Measurements from ENCODE around the gene NPAP1. TPM values are rescaled to one million over a fixed set of nuclear protein-coding genes. Genes with fewer than 3 reads are reported as not detected.
"Not testable (repeated sequence)": the region's sequence is repeated elsewhere in the genome, so short reads cannot be mapped to it uniquely, and the experiment has no call there.

The NPAP1 gene
- under 1 TPM in 1 of 3 donors, not detected in 2; 0.03 TPM for polyA plus RNA-seq

DNA sequence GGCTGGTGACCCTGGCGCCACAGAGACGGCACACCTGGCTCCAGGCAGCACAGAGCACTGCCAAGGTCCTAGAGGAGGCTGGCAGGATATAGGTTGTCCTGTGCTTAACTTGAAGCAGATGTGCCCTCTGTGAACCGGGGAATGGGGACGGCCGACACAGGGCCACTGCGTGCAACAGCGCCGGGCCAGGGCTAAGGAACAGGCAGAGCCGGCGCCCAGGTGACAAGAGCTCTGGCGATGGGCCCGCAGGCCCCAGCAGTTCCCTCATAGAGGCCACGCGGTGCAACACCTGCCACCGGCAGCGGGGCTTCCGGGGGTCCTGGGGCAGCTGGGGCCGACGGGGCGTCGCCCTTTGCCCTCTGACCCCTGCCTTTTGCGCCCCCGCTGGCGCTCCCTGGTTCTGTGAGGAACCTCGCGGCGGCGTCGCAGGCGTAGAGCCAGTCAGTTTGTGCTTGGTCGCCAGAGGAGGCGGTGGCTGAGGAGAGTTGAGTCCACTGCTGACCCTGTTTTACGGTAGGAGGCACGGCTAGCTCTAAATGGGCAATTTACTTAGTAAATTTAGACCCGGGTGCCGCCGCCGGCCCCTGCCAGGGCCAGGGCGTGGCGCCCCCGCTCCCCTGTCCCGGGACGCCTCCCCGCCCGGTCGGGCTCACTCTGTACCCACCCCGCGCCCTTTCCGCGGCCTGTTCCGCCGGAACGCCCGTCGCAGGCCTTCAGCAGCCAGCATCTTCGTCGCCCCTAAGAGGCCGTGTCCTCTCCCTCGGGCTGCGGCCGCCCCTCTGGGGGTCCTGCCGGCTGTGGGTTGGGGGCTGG is at the start of gene NPAP1:
NPAP1 (plus strand) TSS at position 444 of the 813 bp plus-strand sequence; CDS start at position 537, 93 bp downstream.
- 87 to 92% (median 89%) methylated on average over 53 to 62 of the region's 62 CpGs for WGBS, 3 donors
- no peak within 1 kb of the TSS for H3K27ac ChIP-seq (ENCODE audit: low read depth, low read length)

GRCh38 chr15:24627443-24627842 is 48.1 kb upstream of the NPAP1 start:
- H3K27ac ChIP-seq (ENCODE audit: low read depth, low read length) = no peak overlapping the region
- 53 to 59% (median 57%) methylated on average over 3 of the region's 3 CpGs for WGBS, 3 donors

GRCh38 chr15:24633082-24633481 is 42.5 kb upstream of the NPAP1 start:
- H3K27ac ChIP-seq (ENCODE audit: low read depth, low read length) = no peak overlapping the region
- WGBS, 3 donors = 82 to 89% (median 89%) methylated on average over 4 of the region's 4 CpGs

DNA sequence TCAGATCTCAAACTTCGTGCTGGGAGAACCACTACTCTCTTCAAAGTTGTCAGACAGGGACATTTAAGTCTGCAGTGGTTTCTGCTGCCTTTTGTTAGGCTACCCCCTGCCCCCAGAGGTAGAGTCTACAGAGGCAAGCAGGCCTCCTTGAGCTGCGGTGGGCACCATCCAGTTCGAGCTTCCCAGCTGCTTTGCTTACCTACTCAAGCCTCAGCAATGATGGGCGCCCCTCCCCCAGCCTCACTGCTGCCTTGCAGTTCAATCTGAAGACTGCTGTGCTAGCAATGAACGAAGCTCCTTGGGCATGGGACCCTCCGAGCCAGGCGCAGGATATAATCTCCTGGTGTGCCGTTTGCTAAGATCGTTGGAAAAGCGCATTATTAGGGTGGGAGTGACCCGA is 36.2 kb upstream of the NPAP1 start:
- H3K27ac ChIP-seq (ENCODE audit: low read depth, low read length) = not testable (repeated sequence)
- WGBS, 3 donors = 79 to 85% (median 82%) methylated on average over 11 of the region's 11 CpGs

DNA sequence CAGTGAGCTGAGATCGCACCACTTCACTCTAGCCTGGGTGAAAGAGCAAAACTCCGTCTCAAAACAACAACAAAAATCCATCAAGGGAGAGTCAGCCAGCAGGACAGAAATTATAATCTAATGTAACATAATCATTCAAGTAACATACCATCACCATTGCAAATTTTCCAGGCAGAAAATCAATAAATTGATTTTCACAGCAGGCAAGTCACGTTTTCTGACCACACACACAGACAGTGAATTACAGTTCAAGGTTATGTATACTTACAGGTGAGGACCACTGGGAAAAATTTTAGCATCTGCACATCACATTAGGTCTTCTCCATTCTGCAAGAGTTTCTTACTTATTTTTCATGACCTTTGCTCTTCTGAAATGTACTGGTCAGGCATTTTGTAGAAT is 29.9 kb upstream of the NPAP1 start:
- H3K27ac ChIP-seq (ENCODE audit: low read depth, low read length) = no peak overlapping the region
- 51 to 72% (median 70%) methylated on average over 3 of the region's 3 CpGs for WGBS, 3 donors

- WGBS, 3 donors = 58 to 61% (median 58%) methylated on average over 7 of the region's 7 CpGs
- no peak overlapping the region for H3K27ac ChIP-seq (ENCODE audit: low read depth, low read length)
Observed at GRCh38 chr15:24659622-24660021, 16.0 kb upstream of the NPAP1 start.

GRCh38 chr15:24662991-24663390 is 12.6 kb upstream of the NPAP1 start:
- no peak overlapping the region for H3K27ac ChIP-seq (ENCODE audit: low read depth, low read length)
- WGBS, 3 donors = 50 to 63% (median 53%) methylated on average over 1 of the region's 1 CpG

- WGBS, 3 donors = 83 to 87% (median 86%) methylated on average over 14 of the region's 14 CpGs
- no peak overlapping the region for H3K27ac ChIP-seq (ENCODE audit: low read depth, low read length)
Observed at GRCh38 chr15:24676431-24676830, 856 bp downstream of the NPAP1 start.

GRCh38 chr15:24678485-24678884 is 2.9 kb downstream of the NPAP1 start:
- no peak overlapping the region for H3K27ac ChIP-seq (ENCODE audit: low read depth, low read length)
- 44 to 65% (median 57%) methylated on average over 1 of the region's 1 CpG for WGBS, 3 donors

- 57 to 69% (median 68%) methylated on average over 3 of the region's 3 CpGs for WGBS, 3 donors
- no peak overlapping the region for H3K27ac ChIP-seq (ENCODE audit: low read depth, low read length)
Observed at GRCh38 chr15:24682002-24682401, 6.4 kb downstream of the NPAP1 start.

- H3K27ac ChIP-seq (ENCODE audit: low read depth, low read length) = not testable (repeated sequence)
- 86 to 89% (median 87%) methylated on average over 4 of the region's 4 CpGs for WGBS, 3 donors
Observed at GRCh38 chr15:24682905-24683304, 7.3 kb downstream of the NPAP1 start.

GRCh38 chr15:24683736-24684135 is 8.2 kb downstream of the NPAP1 start:
- no peak overlapping the region for H3K27ac ChIP-seq (ENCODE audit: low read depth, low read length)
- WGBS, 3 donors = 85 to 100% (median 87%) methylated on average over 1 of the region's 1 CpG

DNA sequence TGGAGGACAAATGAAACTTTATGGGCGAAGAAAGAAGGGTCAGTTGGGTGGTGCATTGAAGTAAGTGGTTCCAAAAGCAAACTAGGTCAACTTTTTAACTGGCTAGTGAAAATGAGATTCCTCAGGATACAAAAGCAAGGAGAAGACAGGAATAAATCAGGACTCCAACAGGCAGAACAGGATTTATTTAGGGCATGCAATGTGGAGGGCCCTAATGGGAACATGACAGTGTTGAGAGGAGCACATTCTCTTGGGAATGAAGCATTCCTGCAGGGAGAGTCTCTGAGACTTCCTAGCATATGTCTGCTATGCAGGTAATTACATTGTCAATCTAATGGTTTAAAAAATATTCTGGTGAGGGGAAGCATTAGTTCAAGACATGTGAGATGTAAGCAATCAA is 8.7 kb downstream of the NPAP1 start:
- 47 to 68% (median 67%) methylated on average over 1 of the region's 1 CpG for WGBS, 3 donors

GRCh38 chr15:24696201-24696600 is 20.6 kb downstream of the NPAP1 start:
- WGBS, 3 donors = 48 to 54% (median 52%) methylated on average over 3 of the region's 3 CpGs

More for the DNA sequence above, 8.7 kb downstream of the NPAP1 start:
- H3K27ac ChIP-seq (ENCODE audit: low read depth, low read length) = no peak overlapping the region

DNA sequence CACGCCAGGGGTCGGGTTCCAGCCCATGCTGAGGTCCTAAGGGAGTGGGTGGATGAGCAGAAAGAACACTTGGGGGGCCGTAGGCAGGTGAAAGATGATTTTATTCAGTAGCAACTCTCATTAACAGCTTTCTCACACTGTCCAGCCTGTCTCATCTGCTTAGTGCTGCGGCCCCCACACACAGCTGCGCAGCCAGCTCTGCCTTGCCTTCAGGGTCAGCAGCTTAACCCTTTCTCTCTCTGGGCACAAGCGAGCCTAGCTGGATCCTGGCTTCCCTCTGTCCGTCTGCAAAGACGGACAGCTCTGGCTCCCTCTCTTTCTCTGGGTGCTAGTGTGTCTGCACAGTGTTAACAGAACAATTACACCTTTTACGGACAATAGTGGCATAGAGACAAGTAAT is 21.3 kb downstream of the NPAP1 start:
- WGBS, 3 donors = 51 to 59% (median 55%) methylated on average over 9 of the region's 9 CpGs

More at GRCh38 chr15:24696201-24696600, 20.6 kb downstream of the NPAP1 start:
- no peak overlapping the region for H3K27ac ChIP-seq (ENCODE audit: low read depth, low read length)

GRCh38 chr15:24718289-24719082 is 42.9 kb downstream of the NPAP1 start:
- 58 to 82% (median 67%) methylated on average over 5 of the region's 5 CpGs for WGBS, 3 donors
- H3K27ac ChIP-seq (ENCODE audit: low read depth, low read length) = no peak overlapping the region

More for the DNA sequence above, 21.3 kb downstream of the NPAP1 start:
- H3K27ac ChIP-seq (ENCODE audit: low read depth, low read length) = no peak overlapping the region

- 70 to 80% (median 72%) methylated on average over 2 of the region's 2 CpGs for WGBS, 3 donors
- H3K27ac ChIP-seq (ENCODE audit: low read depth, low read length) = no peak overlapping the region
Observed at GRCh38 chr15:24729760-24730159, 54.2 kb downstream of the NPAP1 start.

Data from adipose tissue (tissue), 3 donors.